Urinary bladder (tissue), 4 donors: ENCODE measurements around the gene FAM9B. TPM values are rescaled to one million over a fixed set of nuclear protein-coding genes. Genes with fewer than 3 reads are reported as not detected.
"Not testable (repeated sequence)": the region's sequence is repeated elsewhere in the genome, so short reads cannot be mapped to it uniquely, and the experiment has no call there.

Experiments used
- DNase-seq: peaks from one replicate; pipeline ENCODE4 v3.0.0-alpha.2; 2015; ENCODE audit errors: extremely low spot score
- H3K27ac ChIP-seq: one replicate; pipeline ENCODE4 v1.5.1; 2013; ENCODE audit warnings: low read depth, mild to moderate bottlenecking, moderate library complexity
- H3K36me3 ChIP-seq: one replicate; pipeline ENCODE4 v1.6.1; 2013; ENCODE audit warnings: mild to moderate bottlenecking, moderate library complexity; ENCODE audit not compliant: insufficient read depth
- H3K4me1 ChIP-seq: one replicate; pipeline ENCODE4 v1.6.1; 2013; ENCODE audit warnings: mild to moderate bottlenecking, moderate library complexity; ENCODE audit not compliant: insufficient read depth
- H3K4me3 ChIP-seq: one replicate; pipeline ENCODE4 v1.5.1; 2013; ENCODE audit warnings: low read depth, low read length
- WGBS: extraction: QIAGEN DNeasy Blood & Tissue Kit; methylation state at CpG from one replicate; pipeline ENCODE4 v1.1.7; 2013; 5-methylcytosine and 5-hydroxymethylcytosine counted together
- polyA plus RNA-seq: library from polyadenylated mRNA; stranded (reverse); fragments of 200-250 nt; gene quantifications from one replicate; pipeline ENCODE4 v1.2.3, GENCODE V29; 2013
- total RNA-seq: library from RNA; depleted of rRNA; stranded (reverse); fragments of >200 nt; gene quantifications from one replicate; pipeline ENCODE4 v1.2.3, GENCODE V29; 2014
- donor health status: healthy with polysubstance abuse.
- donor health status: healthy.

The FAM9B gene
- total and polyA plus RNA-seq, 2 donors = 0.79 TPM; not detected in 1

- Histone ChIP-seq H3K27ac (no peak overlapping the region), H3K36me3 (no peaks in the 10 kb centered on the region), H3K4me3 (no peak overlapping the region), H3K4me1 (no peaks in the 10 kb centered on the region)
- 97% methylated on average over 17 of the region's 17 CpGs for WGBS
- DNase-seq = no peak
These were observed 748 bp downstream of the FAM9B start for GRCh38 chrX:9033179-9033578.

DNA sequence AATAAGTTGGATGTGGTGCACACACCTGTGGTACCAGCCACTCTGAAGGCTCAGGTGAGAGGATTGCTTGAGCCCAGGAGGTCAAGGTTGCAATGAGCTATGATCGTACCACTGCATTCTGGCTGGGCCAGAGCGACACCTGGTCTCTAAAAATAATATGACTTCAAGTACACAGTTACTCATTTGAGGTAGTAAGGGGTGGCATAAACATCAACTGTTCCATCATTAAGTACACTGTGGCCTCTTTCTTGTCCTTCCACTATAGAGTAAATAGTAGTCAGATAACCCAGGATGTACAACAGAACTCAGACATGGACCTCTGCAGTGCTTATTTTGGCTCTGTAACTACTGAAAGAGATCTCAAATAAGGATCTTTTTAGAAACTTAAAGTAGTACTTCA lies 10.6 kb downstream of the FAM9B start:
- no peaks in the 10 kb centered on the region for H3K36me3 ChIP-seq
- DNase-seq = no peak
- H3K4me1 ChIP-seq = no peaks in the 10 kb centered on the region
- 100% methylated on average over 2 of the region's 2 CpGs for WGBS
- no peak overlapping the region for H3K27ac ChIP-seq
- H3K4me3 ChIP-seq = no peak overlapping the region

- H3K4me3 ChIP-seq = no peak overlapping the region
- no peaks in the 10 kb centered on the region for H3K36me3 ChIP-seq
- no peaks in the 10 kb centered on the region for H3K4me1 ChIP-seq
- no peak overlapping the region for H3K27ac ChIP-seq
- 86% methylated on average over 2 of the region's 2 CpGs for whole genome bisulfite sequencing
- no peak for DNase-seq
These were observed 14.8 kb downstream of the FAM9B start for GRCh38 chrX:9019151-9019550.

DNA sequence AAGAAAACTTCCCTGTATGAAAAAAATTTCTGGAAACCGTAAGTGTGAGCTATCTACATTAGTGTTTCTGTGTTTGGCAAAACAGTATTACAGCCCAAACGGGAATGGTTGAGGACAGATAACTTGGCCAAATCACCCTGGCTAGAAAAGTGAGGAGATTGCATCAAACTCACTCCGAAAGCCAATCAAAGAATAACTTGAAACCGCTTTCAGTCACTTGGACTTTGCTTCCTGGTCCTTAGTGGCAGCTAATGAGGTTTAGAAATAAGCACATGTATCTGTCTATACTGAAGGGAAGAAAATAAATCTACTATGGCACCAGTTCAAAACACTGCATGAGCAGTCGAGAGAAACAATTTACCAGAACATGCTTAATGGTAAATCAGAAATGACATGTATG lies 15.6 kb downstream of the FAM9B start:
- not testable (repeated sequence) for H3K4me3 ChIP-seq, H3K36me3 ChIP-seq, H3K4me1 ChIP-seq, DNase-seq, H3K27ac ChIP-seq
- WGBS = 70% methylated on average over 5 of the region's 5 CpGs

- H3K36me3 ChIP-seq = no peaks in the 10 kb centered on the region
- DNase-seq = no peak
- WGBS = 63% methylated on average over 3 of the region's 3 CpGs
- H3K27ac ChIP-seq = no peak overlapping the region
- no peaks in the 10 kb centered on the region for H3K4me1 ChIP-seq
- no peak overlapping the region for H3K4me3 ChIP-seq
These were observed 30.9 kb downstream of the FAM9B start for GRCh38 chrX:9003041-9003440.

DNA sequence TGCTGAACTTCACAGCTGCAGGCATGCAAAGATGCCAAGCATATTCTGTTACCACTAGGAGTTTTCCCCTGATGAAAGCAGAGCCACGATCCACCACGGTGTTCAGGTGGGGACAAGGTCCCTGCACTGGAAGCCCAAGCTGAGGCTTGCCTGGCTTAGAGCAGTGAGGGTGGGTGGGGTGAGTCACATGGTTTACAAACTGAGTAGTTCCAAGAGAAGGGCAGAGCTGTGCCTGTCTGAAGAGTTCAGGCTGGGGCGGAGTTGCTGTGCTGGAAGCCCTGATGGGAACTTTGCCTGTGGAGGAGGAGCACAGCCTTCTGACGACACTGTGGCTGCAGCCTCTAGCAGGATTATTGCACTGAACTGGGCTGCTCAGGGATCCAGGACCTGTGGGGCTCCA lies 45.5 kb downstream of the FAM9B start:
- WGBS = 11% methylated on average over 4 of the region's 4 CpGs
- Histone ChIP-seq H3K27ac (no peak overlapping the region), H3K4me3 (no peak overlapping the region), H3K36me3 (no peaks in the 10 kb centered on the region), H3K4me1 (no peaks in the 10 kb centered on the region)
- peak; percentile 11 for DNase-seq

DNA sequence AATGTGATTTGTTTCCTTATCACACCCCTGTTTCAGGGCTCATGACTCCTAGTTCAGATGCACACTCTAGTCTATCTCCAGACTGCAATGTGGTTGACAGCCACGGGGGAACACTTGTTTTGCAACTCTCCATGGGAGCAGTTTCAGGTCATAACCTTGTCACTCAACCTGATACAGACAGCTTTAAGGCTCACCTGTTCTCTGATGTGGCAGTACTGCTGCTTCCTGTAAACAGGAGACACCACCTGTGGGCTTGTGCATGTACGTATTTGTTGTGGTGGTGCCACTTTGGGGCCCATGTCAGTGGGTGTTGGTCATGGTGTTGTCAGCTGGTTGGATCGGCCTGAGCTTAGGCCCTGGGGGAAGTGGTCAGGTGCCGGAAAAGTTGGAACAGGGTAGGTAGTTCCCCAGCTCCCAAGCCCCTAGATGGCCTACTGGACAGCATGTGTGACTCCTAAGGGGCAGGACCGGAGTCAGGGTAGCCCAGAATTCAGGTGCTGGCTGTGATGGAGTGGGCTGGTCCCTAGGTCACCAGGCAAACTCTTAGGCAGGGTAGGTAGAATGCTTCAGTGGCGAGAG lies 46.2 kb downstream of the FAM9B start:
- H3K36me3 ChIP-seq = no peaks in the 10 kb centered on the region
- 86% methylated on average over 6 of the region's 6 CpGs for WGBS
- no peak for DNase-seq
- no peaks in the 10 kb centered on the region for H3K4me1 ChIP-seq
- no peak overlapping the region for H3K4me3 ChIP-seq
- no peak overlapping the region for H3K27ac ChIP-seq

DNA sequence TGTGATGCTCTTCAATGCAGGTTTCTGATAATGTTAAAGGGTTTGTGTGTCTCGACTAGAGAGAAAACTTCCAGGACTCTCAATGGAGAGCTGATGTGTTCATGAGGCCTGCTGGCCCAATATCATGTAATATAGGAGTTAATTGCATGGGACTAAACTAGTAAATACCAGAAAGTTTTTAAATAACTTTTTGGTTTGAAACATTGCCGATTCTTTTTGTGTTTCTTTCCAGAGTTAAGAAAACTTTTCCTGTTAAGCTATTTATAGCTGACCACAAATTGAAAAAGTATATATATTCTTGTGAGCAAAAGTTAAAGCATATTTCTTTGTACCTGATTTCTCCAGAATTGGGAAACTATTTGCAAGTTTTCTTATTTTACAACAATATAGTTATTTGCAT lies 49.7 kb downstream of the FAM9B start:
- Histone ChIP-seq H3K27ac (no peak overlapping the region), H3K4me1 (no peaks in the 10 kb centered on the region), H3K4me3 (no peak overlapping the region), H3K36me3 (no peaks in the 10 kb centered on the region)
- 66% methylated on average over 2 of the region's 2 CpGs for WGBS
- DNase-seq = no peak

DNA sequence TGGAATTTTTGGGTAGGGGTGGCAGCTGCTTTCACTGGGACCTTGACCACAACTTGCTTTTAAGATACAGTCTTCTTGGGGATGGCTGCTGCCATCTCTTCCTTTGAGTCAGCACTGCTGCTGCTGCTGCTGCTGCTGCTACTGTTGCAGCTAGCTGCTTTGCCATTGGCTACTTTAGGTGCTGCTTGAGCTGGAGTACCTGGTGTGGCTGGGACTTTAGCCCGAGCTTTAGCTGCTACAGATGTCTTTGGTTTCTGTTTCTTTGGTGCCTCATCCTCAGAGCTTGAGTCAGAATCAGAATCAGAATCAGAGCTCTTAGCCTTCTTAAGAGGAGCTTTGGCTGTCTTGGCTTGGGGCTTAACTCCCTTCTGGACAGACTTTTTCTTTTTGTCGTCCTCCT lies 52.2 kb downstream of the FAM9B start:
- Histone ChIP-seq H3K36me3 (no peaks in the 10 kb centered on the region), H3K4me1 (no peaks in the 10 kb centered on the region), H3K4me3 (no peak overlapping the region), H3K27ac (no peak overlapping the region)
- 72% methylated on average over 2 of the region's 2 CpGs for WGBS
- no peak for DNase-seq

DNA sequence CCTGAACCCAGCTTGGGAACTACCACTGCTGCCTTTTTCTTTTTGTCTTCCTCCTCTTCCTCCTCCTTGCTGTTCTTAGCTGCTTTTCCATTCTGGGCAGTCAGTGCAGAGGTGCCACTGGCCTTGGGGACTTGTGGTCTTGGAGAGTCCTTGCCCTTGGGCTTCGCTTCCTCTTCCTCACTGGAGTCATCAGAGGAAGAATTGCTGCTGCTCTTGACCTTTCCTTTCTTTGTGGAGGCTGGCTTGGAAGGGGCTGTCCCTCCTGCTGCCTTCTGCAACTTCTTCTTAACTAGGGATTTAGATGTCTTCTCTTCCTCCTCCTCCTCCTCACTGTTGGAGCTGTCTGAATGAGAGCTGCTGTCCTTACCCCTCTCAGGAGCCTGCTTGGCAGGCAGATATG lies 53.2 kb downstream of the FAM9B start:
- no peaks in the 10 kb centered on the region for H3K36me3 ChIP-seq
- H3K4me3 ChIP-seq = no peak overlapping the region
- no peaks in the 10 kb centered on the region for H3K4me1 ChIP-seq
- 100% methylated on average over 1 of the region's 1 CpG for WGBS
- no peak for DNase-seq
- no peak overlapping the region for H3K27ac ChIP-seq

Other genes starting within 250 kb of the FAM9B start
- not detected for gene FAM9A, start 232.7 kb downstream of the FAM9B start, total RNA-seq
- gene FAM9A, start 232.7 kb downstream of the FAM9B start, polyA plus RNA-seq = not detected